Body of pancreas (tissue), 4 donors: ENCODE measurements around the gene GJB5. TPM values are rescaled to one million over a fixed set of nuclear protein-coding genes. Genes with fewer than 3 reads are reported as not detected.
"Not testable (repeated sequence)": the region's sequence is repeated elsewhere in the genome, so short reads cannot be mapped to it uniquely, and the experiment has no call there.

Experiments
- ATAC-seq: fragments of 150-250 bp; one replicate; pipeline ENCODE4 v1.9.1; 2016
- DNase-seq, 4 donors: peaks; one replicate each; pipeline ENCODE4 v3.0.0-alpha.2; 2019
- H3K27ac ChIP-seq, 4 donors: fragments of 200-600 bp; sonication (generic); 1 replicate in 3 of 4; 2 replicates in 1 of 4; pipeline versions ENCODE4 v1.5.1 to v1.6.1; 2016 to 2019; ENCODE audit warnings: mild to moderate bottlenecking in 1 of 4, mixed read lengths in 1 of 4, moderate library complexity in 1 of 4
- H3K27me3 ChIP-seq, 2 donors: fragments of 200-600 bp; sonication (generic); one replicate each; pipeline ENCODE4 v1.6.0; 2016; ENCODE audit warnings: mild to moderate bottlenecking in 1 of 2
- H3K36me3 ChIP-seq, 2 donors: fragments of 200-600 bp; sonication (generic); replicated peaks in 1 of 2; 2 replicates each; pipeline ENCODE4 v1.5.1; 2016; ENCODE audit warnings: low read depth in 2 of 2; ENCODE audit not compliant: insufficient read depth in 1 of 2
- H3K4me1 ChIP-seq: fragments of 200-600 bp; sonication (generic); one replicate; pipeline ENCODE4 v1.6.0; 2016
- H3K4me3 ChIP-seq, 2 donors: fragments of 200-600 bp; sonication (generic); 1 replicate in 1 of 2; 2 replicates in 1 of 2; pipeline ENCODE4 v1.5.1; 2016 to 2019
- H3K9me3 ChIP-seq, 3 donors: fragments of 200-600 bp; sonication (generic); 1 replicate in 2 of 3; 2 replicates in 1 of 3; pipeline ENCODE4 v1.5.1; 2016
- CTCF ChIP-seq, 7 experiments: fragments of 450-650 bp in 4 of 7; fragments of 200-600 bp in 3 of 7; sonication (generic) in 3 of 7; IDR thresholded peaks; one replicate each; pipeline ENCODE4 v1.5.1; 2016 to 2019; ENCODE audit warnings: antibody characterized with exemption in 7 of 7
- POLR2A ChIP-seq, 3 donors: fragments of 450-650 bp; IDR thresholded peaks; one replicate each; pipeline ENCODE4 v1.6.1; 2016; ENCODE audit warnings: antibody characterized with exemption in 3 of 3, mild to moderate bottlenecking in 2 of 3
- WGBS, 2 donors: methylation state at CpG; one replicate each; pipeline ENCODE4 v1.1.5; 2017; 5-methylcytosine and 5-hydroxymethylcytosine counted together
- intact Hi-C: fragments of 100-400 bp; cut with DNase I; formaldehyde crosslinking; loops from one replicate; pipeline ENCODE4 v1.15.1; 2023
- total RNA-seq, 2 donors: library from RNA; depleted of rRNA; stranded (reverse); fragments of >200 nt; gene quantifications; one replicate each; pipeline ENCODE4 v1.1.0, GENCODE V29; 2016

Gene GJB5
- total RNA-seq, 2 donors from 2014 or later: not detected

DNA sequence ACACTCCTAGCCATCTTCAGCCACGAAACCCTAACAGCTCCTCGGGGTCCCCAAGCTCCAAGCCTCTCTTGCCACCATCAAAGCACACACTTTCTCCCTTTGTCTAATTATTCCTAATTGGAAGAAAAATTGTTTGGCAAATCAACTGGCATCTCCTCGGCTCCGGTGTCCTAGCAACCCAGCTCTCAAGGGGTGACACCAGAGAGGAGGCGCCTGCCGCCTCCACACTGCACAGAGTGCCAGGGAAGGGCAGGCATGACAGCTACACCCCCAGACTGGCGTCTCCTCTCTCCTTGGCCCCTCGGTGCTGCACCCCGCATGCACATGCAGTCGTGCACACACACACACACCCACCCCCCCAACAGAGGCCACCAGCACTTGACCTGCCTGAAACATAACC is 18.2 kb upstream of the GJB5 start:
- WGBS, 2 donors: 76 to 89% methylated on average over 10 of the region's 10 CpGs
- intact Hi-C loops: no loop called here
- TF ChIP-seq CTCF (IDR thresholded peaks at IDR 0.05): no peak
- no peak for TF ChIP-seq POLR2A (IDR thresholded peaks at IDR 0.05)
- H3K9me3 ChIP-seq: no peaks in the 10 kb centered on the region
- no peaks in the 10 kb centered on the region for H3K36me3 ChIP-seq
- H3K4me3 ChIP-seq: no peak overlapping the region
- H3K27me3 ChIP-seq: no peaks in the 10 kb centered on the region
- no peaks in the 10 kb centered on the region for H3K4me1 ChIP-seq
- ATAC-seq: no peak
- DNase-seq: no peak
- no peak overlapping the region for H3K27ac ChIP-seq

GRCh38 chr1:34737236-34737635 is 17.6 kb upstream of the GJB5 start:
- H3K4me1 ChIP-seq, H3K4me3 ChIP-seq, ATAC-seq, DNase-seq, H3K36me3 ChIP-seq, intact Hi-C loops, H3K27me3 ChIP-seq, H3K27ac ChIP-seq, H3K9me3 ChIP-seq: not testable (repeated sequence)
- WGBS, 2 donors: 68 to 84% methylated on average over 7 to 12 of the region's 12 CpGs

DNA sequence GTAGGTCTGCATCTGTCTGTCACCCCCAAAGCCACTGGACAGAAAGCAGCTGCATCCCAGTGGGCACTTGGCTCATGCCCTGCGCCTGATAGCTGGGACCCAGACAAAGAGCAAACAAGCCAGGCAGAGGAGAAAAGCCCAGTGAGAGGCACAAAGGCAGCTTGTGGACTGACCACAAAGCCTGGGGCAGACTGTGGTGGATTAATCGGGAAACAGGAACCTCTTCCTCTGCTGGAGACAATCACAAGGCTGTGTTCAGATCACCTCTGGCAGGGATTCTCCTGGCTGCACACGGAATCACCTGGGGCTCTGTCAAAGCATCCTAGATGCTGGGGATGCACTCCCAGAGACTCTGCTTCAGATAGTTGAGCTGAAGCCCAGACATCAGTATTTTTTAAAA is 15.2 kb upstream of the GJB5 start:
- Histone ChIP-seq H3K4me1 (peaks cover 4% of the 10 kb centered on the region), H3K27ac (no peak overlapping the region), H3K4me3 (no peak overlapping the region), H3K9me3 (no peaks in the 10 kb centered on the region), H3K36me3 (no peaks in the 10 kb centered on the region), H3K27me3 (no peaks in the 10 kb centered on the region)
- DNase-seq (no peak), ATAC-seq (no peak)
- 17 to 31% methylated on average over 2 to 3 of the region's 3 CpGs for WGBS, 2 donors
- TF ChIP-seq CTCF (IDR thresholded peaks at IDR 0.05): no peak
- intact Hi-C loops: no loop called here

- H3K36me3 ChIP-seq: no peaks in the 10 kb centered on the region
- no peaks in the 10 kb centered on the region for H3K9me3 ChIP-seq
- H3K27me3 ChIP-seq: no peaks in the 10 kb centered on the region
- no peak for TF ChIP-seq CTCF (IDR thresholded peaks at IDR 0.05)
- TF ChIP-seq POLR2A (IDR thresholded peaks at IDR 0.05): no peak
- no peak overlapping the region for H3K4me3 ChIP-seq
- H3K4me1 ChIP-seq: peaks cover 4% of the 10 kb centered on the region
- ATAC-seq: no peak
- no peak overlapping the region for H3K27ac ChIP-seq
- 47 to 50% methylated on average over 18 of the region's 18 CpGs for WGBS, 2 donors
- intact Hi-C loops: no loop called here
- DNase-seq: no peak
Observed at GRCh38 chr1:34740161-34740868, 14.5 kb upstream of the GJB5 start.

DNA sequence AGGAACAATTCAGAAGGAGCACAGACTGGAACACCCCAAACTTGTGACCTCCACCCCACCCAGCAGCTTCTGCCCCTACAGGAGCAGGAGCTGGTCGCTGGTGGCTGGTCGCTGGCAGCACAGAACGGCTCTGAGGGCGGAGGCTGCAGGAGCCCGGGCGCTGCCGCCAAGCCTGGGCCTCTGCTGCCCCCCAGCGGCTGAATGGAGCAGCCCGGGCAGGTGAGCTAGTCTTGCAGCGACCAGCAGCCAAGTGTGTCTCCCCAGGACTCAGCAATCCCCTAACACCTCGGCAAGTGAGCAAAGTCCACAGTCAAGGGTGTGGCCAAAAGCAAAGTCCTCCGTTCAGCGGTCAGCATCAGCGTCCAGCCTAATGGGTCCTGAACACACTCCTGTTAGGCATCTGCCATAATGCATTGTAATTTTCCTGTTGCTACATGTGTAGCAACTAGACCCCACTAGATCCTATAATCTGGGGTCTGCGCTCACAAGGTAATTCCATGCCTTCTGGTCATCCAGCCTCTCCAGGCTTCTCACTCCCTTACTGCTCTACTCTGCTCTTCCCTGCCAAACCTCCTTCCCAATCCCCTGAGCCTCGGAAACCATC is 12.1 kb upstream of the GJB5 start:
- TF ChIP-seq POLR2A (IDR thresholded peaks at IDR 0.05) (no peak), CTCF (IDR thresholded peaks at IDR 0.05) (peak; percentile 81 to 97 (median 89))
- Histone ChIP-seq H3K9me3 (no peaks in the 10 kb centered on the region), H3K4me3 (no peak overlapping the region), H3K36me3 (no peaks in the 10 kb centered on the region), H3K27ac (no peak overlapping the region), H3K4me1 (peaks cover 4% of the 10 kb centered on the region), H3K27me3 (no peaks in the 10 kb centered on the region)
- DNase-seq (peak; percentile 74 to 86 (median 81)), ATAC-seq (peak; percentile 87)
- 12 to 45% methylated on average over 4 to 16 of the region's 16 CpGs for WGBS, 2 donors
- intact Hi-C loops: no loop called here
